K562 (cell line): ENCODE data around the gene DPH7. TPM values are rescaled to one million over a fixed set of nuclear protein-coding genes. Genes with fewer than 3 reads are reported as not detected.

Experiments used
- ATAC-seq: fragments of 200-7000 bp; cut with Tn5 transposase; 3 replicates; pipeline ENCODE4 v1.9.1; 2020; ENCODE audit warnings: moderate library complexity
- BruUV-seq: library from RNA; stranded (reverse); fragments of 400-500 nt; replicated peaks from 2 replicates; lab custom pipeline; 2021; lab: Mats Ljungman, UMichigan
- CTCF ChIA-PET: fragments of 300-600 bp; formaldehyde crosslinking; extraction: SDS; loops from one replicate; lab custom pipeline; 2021; ENCODE audit warnings: low intra/inter-chr PET ratio; lab: Yijun Ruan, JAX
- POLR2A ChIA-PET: fragments of 300-600, 350-650 bp; sonication (Branson Sonifier 250); formaldehyde crosslinking; extraction: SDS; loops from one replicate; lab custom pipeline; 2021; ENCODE audit warnings: antibody characterized with exemption, inconsistent platforms; lab: Yijun Ruan, JAX
- DNase-seq, 4 experiments: peaks; one replicate each; pipeline versions ENCODE4 v3.0.0 to v3.0.0-alpha.2; 2011 to 2018; ENCODE audit warnings: low spot score in 3 of 4, mixed read lengths in 3 of 4; ENCODE audit errors: extremely low read depth in 1 of 4
- FAIRE-seq: peaks from 2 replicates; lab custom pipeline; 2011; peaks lifted over from hg19 to GRCh38; lab: Jason Lieb, UNC
- H2AFZ ChIP-seq: 2 replicates; pipeline ENCODE4 v1.6.0; 2011; ENCODE audit warnings: low read depth, low read length, control low read depth, inconsistent platforms
- H3K27ac ChIP-seq: fragments of 200-600 bp; 3 replicates; pipeline ENCODE4 v1.8.0; 2011; ENCODE audit warnings: low read depth, mild to moderate bottlenecking, control low read depth, inconsistent platforms, low read length, moderate library complexity, mixed read lengths; ENCODE audit errors: extremely low read depth
- H3K27me3 ChIP-seq, 2 experiments: fragments of 300-600 bp in 1 of 2; 2 replicates in 1 of 2; 3 replicates in 1 of 2; pipeline versions ENCODE4 v1.6.0 to v1.8.0; 2011; ENCODE audit warnings: inconsistent platforms in 2 of 2, low read length in 2 of 2, mild to moderate bottlenecking in 1 of 2, mixed read lengths in 1 of 2, moderate library complexity in 1 of 2; ENCODE audit not compliant: control insufficient read depth in 2 of 2, insufficient read depth in 2 of 2
- H3K36me3 ChIP-seq: fragments of 300-600 bp; 3 replicates; pipeline ENCODE4 v1.8.0; 2011; ENCODE audit warnings: mild to moderate bottlenecking, low read length, inconsistent platforms; ENCODE audit not compliant: control insufficient read depth, insufficient read depth
- H3K4me1 ChIP-seq, 2 experiments: fragments of 200-600 bp in 1 of 2; replicated peaks in 1 of 2; 2 replicates in 1 of 2; 3 replicates in 1 of 2; pipeline versions ENCODE4 v1.5.1 to v1.8.0; 2011; ENCODE audit warnings: inconsistent platforms in 2 of 2, low read length in 2 of 2, mild to moderate bottlenecking in 1 of 2, mixed read lengths in 1 of 2, moderate library complexity in 1 of 2; ENCODE audit not compliant: control insufficient read depth in 2 of 2, insufficient read depth in 2 of 2
- H3K4me2 ChIP-seq: 2 replicates; pipeline ENCODE4 v1.6.1; 2011; ENCODE audit warnings: low read length, control low read depth, inconsistent platforms, mixed read lengths; ENCODE audit not compliant: insufficient read depth
- H3K4me3 ChIP-seq: fragments of 200-600 bp; sonication (generic), shearing (Covaris generic); 2 replicates; pipeline ENCODE4 v1.5.1; 2016; ENCODE audit warnings: control low read depth, inconsistent platforms
- H3K79me2 ChIP-seq: fragments of 200-600 bp; 3 replicates; pipeline ENCODE4 v1.8.0; 2011; ENCODE audit warnings: low read length, inconsistent platforms; ENCODE audit not compliant: control insufficient read depth, insufficient read depth
- H3K9ac ChIP-seq, 2 experiments: 2 replicates each; pipeline versions ENCODE4 v1.6.0 to v1.6.1; 2011; ENCODE audit warnings: low read depth in 2 of 2, low read length in 2 of 2, control low read depth in 1 of 2, inconsistent platforms in 1 of 2, mild to moderate bottlenecking in 1 of 2, mixed read lengths in 1 of 2; ENCODE audit not compliant: insufficient read depth in 1 of 2
- H3K9me1 ChIP-seq: one replicate; pipeline ENCODE4 v1.6.0; 2011; ENCODE audit warnings: inconsistent platforms, mild to moderate bottlenecking, low read length, moderate library complexity; ENCODE audit not compliant: control insufficient read depth, insufficient read depth
- H3K9me3 ChIP-seq: replicated peaks from 2 replicates; pipeline ENCODE4 v1.5.1; 2011; ENCODE audit warnings: low read depth, low read length, inconsistent platforms; ENCODE audit not compliant: control insufficient read depth, insufficient read depth
- H4K20me1 ChIP-seq: replicated peaks from 2 replicates; pipeline ENCODE4 v1.6.1; 2011; ENCODE audit warnings: low read length, inconsistent platforms, mixed read lengths; ENCODE audit not compliant: control insufficient read depth, insufficient read depth
- BRCA1 ChIP-seq, 2 experiments: fragments of 450-650 bp in 1 of 2; sonication (generic) in 1 of 2; formaldehyde crosslinking in 1 of 2; IDR thresholded peaks; 2 replicates each; pipeline versions ENCODE4 v1.5.0 to v1.6.1; 2017 to 2020; ENCODE audit warnings: mild to moderate bottlenecking in 1 of 2, missing genetic modification reagents in 1 of 2
- CHD7 ChIP-seq: fragments of 200-600 bp; sonication (generic); IDR thresholded peaks from one replicate; pipeline ENCODE4 v1.6.1; 2012; ENCODE audit warnings: mild to moderate bottlenecking, low read depth, low read length, inconsistent platforms
- HDAC8 ChIP-seq: fragments of 450-650 bp; IDR thresholded peaks from 2 replicates; pipeline ENCODE4 v1.6.1; 2016; ENCODE audit warnings: mild to moderate bottlenecking, missing genetic modification characterization, moderate library complexity, missing compliant biosample characterization
- L3MBTL2 ChIP-seq: fragments of 450-650 bp; IDR thresholded peaks from 2 replicates; pipeline ENCODE4 v1.6.1; 2016; ENCODE audit warnings: mild to moderate bottlenecking, moderate library complexity
- NCOA1 ChIP-seq: fragments of 450-650 bp; IDR thresholded peaks from 2 replicates; pipeline ENCODE4 v1.6.1; 2016; ENCODE audit warnings: low read depth
- NCOA4 ChIP-seq: fragments of 450-650 bp; IDR thresholded peaks from 2 replicates; pipeline ENCODE4 v1.6.1; 2018; ENCODE audit warnings: mild to moderate bottlenecking; ENCODE audit not compliant: partially characterized antibody
- NFIC ChIP-seq: fragments of 450-650 bp; IDR thresholded peaks from 2 replicates; pipeline ENCODE4 v1.6.1; 2017; ENCODE audit warnings: mild to moderate bottlenecking, inconsistent platforms
- PCBP1 ChIP-seq: fragments of 200-400 bp; formaldehyde crosslinking; IDR thresholded peaks from 2 replicates; pipeline ENCODE4 v1.6.1; 2018; ENCODE audit warnings: mild to moderate bottlenecking, low read depth, low read length; ENCODE audit not compliant: poor library complexity, severe bottlenecking
- PML ChIP-seq: IDR thresholded peaks from 2 replicates; pipeline ENCODE4 v1.6.1; 2012; ENCODE audit warnings: low read length, inconsistent platforms
- RBBP5 ChIP-seq: fragments of 200-600 bp; sonication (generic); IDR thresholded peaks from 2 replicates; pipeline ENCODE4 v1.6.1; 2012; ENCODE audit warnings: borderline replicate concordance, mild to moderate bottlenecking, low read length, control low read depth, inconsistent platforms; ENCODE audit not compliant: insufficient read depth, poor library complexity, severe bottlenecking
- THAP7 ChIP-seq: fragments of 250-450 bp; sonication (Bioruptor Pico); IDR thresholded peaks from 2 replicates; pipeline ENCODE4 v1.5.0; 2021
- ZNF717 ChIP-seq: fragments of 250-450 bp; sonication (Bioruptor Pico); IDR thresholded peaks from 2 replicates; pipeline ENCODE4 v1.5.0; 2021
- WGBS: fragments of 100-300 bp; shearing (Covaris generic); methylation state at CpG from one replicate; pipeline ENCODE4 v1.1.6; 2016; ENCODE audit warnings: low coverage, mixed read lengths; ENCODE audit not compliant: insufficient coverage; ENCODE audit errors: missing lambda C conversion rate; 5-methylcytosine and 5-hydroxymethylcytosine counted together
- in situ Hi-C: fragments of 300-500 bp; cut with MboI; formaldehyde crosslinking; loops from 4 replicates; pipeline ENCODE4 v1.15.0; 2018; ENCODE audit warnings: inconsistent platforms, mixed read lengths
- intact Hi-C: fragments of 100-400 bp; cut with micrococcal nuclease; formaldehyde crosslinking; loops from 2 replicates; pipeline ENCODE4 v1.14.2; 2022
- polyA plus RNA-seq, 8 experiments: library from polyadenylated mRNA; depleted of rRNA in 4 of 8; stranded (reverse) in 5 of 8; unstranded in 3 of 8; fragments of >200 nt; fragmentation: Nextera tagmentation in 2 of 8; fragmentation: Illumina TruSeq in 1 of 8; extraction: Ambion mirVana in 2 of 8; extraction: Trizol in 1 of 8; gene quantifications; 2 replicates each; pipeline versions ENCODE4 v1.2.1 to v1.2.3, GENCODE V29; 2011 to 2014; ENCODE audit warnings: inconsistent platforms in 1 of 8, missing spikeins in 1 of 8
- total RNA-seq, 7 experiments: library from RNA; depleted of rRNA in 6 of 7; stranded (reverse); fragments of >200 nt in 6 of 7; fragmentation: Illumina TruSeq in 2 of 7; extraction: Trizol in 2 of 7; gene quantifications; 2 replicates each; pipeline versions ENCODE4 v1.2.1 to v1.2.3, GENCODE V29; 2011 to 2021; ENCODE audit warnings: low replicate concordance in 1 of 7

DPH7 gene
- total and polyA plus RNA-seq, 9 of the 15 experiments (the other 6 are each of a cell fraction or from before 2014, with no cell fraction given) = 13.9 to 68.6 (median 41.3) TPM

- POLR2A ChIA-PET = no interaction called here
- no peaks in the 10 kb centered on the region; the same call in 1 of the 2 replicates for H4K20me1 ChIP-seq
- intact Hi-C loops = no loop called here
- H3K4me2 ChIP-seq = no peak overlapping the region
- H3K9me1 ChIP-seq = peaks cover 6% of the 10 kb centered on the region
- peaks cover 17% of the 10 kb centered on the region for H3K79me2 ChIP-seq
- in situ Hi-C loops = no loop called here
- H3K27me3 ChIP-seq = no peaks in the 10 kb centered on the region
- ATAC-seq (no peak), FAIRE-seq (no peak), DNase-seq (no peak)
- CTCF ChIA-PET = no interaction called here
- no peak overlapping the region for H2AFZ ChIP-seq
- no peak overlapping the region for H3K27ac ChIP-seq
- peaks cover 20 to 54% of the 10 kb centered on the region in 2 experiments; a peak in 4 of 5 replicates for H3K4me1 ChIP-seq
- no peak overlapping the region for H3K4me3 ChIP-seq
- BruUV-seq = no TSS peak
- H3K9ac ChIP-seq = peak overlapping the region in 1 of 2 experiments; percentile 77; a peak in 2 of 4 replicates
- no peaks in the 10 kb centered on the region for H3K9me3 ChIP-seq
- peaks cover 44% of the 10 kb centered on the region; the same call in 2 of the 3 replicates for H3K36me3 ChIP-seq
- WGBS = 59% methylated on average over 6 of the region's 8 CpGs
- TF ChIP-seq NFIC (0 out of 2 replicates have a peak, but pooled peaks have one; percentile 2), CHD7 (no peak), NCOA1 (no peak), ZNF717 (CRISPR knock-in tag) (no peak), BRCA1 (IDR thresholded peaks at IDR 0.05) (no peak), BRCA1 (CRISPR knock-in tag; IDR thresholded peaks at IDR 0.05) (peak; percentile 85; the same call in 1 of the 2 replicates), NCOA4 (no peak), RBBP5 (no peak), PCBP1 (no peak), L3MBTL2 (no peak), THAP7 (CRISPR knock-in tag) (no peak), PML (no peak), HDAC8 (tag) (no peak)
These were observed 34.0 kb upstream of the DPH7 start for GRCh38 chr9:137612741-137613142.
